Measurements from ENCODE around the gene ZNF579. TPM values are rescaled to one million over a fixed set of nuclear protein-coding genes. Genes with fewer than 3 reads are reported as not detected.

ZNF579 gene
- total and polyA plus RNA-seq, 2 of the 13 experiments (the other 11 are each of a cell fraction or from before 2014, with no cell fraction given): 2.1 to 2.9 TPM

GRCh38 chr19:55611983-55612645, 31.5 kb upstream of the ZNF579 start:
- peaks cover 5% of the 10 kb centered on the region for H3K79me2 ChIP-seq (ENCODE audit: insufficient read depth, low read length)
- ATAC-seq (no peak), DNase-seq (ENCODE audit: low spot score) (no peak), FAIRE-seq (no peak)
- peaks cover 1 to 4% of the 10 kb centered on the region in 2 experiments; a peak in 1 of 5 replicates for H3K36me3 ChIP-seq (replicated peaks in 1 of 2; ENCODE audit: control insufficient read depth in 1 of 2, insufficient read depth in 2 of 2, low read length in 2 of 2)
- intact Hi-C loops (cut with micrococcal nuclease; ENCODE audit: unreplicated experiment) (no loop called here), in situ Hi-C loops (cut with HindIII; ENCODE audit: extremely low pct_ligation_motif_present, low pct_unique_long_range_greater_than_20kb) (no loop called here)
- H3K27ac ChIP-seq (ENCODE audit: extremely low read length, insufficient read depth, low read length): no peak overlapping the region
- peak; percentile 13 to 22; a peak in 1 of 4 replicates for TF ChIP-seq MAFK (conservative IDR thresholded peaks at IDR 0.05 in 1 of 2, IDR thresholded peaks at IDR 0.05 in 1 of 2; ENCODE audit: low read length in 2 of 2)
- no peak for TF ChIP-seq JUN (CRISPR knock-in tag; IDR thresholded peaks at IDR 0.05)
- WGBS (ENCODE audit: low lambda C conversion rate): 97% methylated on average over 2 of the region's 3 CpGs
- H2AFZ ChIP-seq (ENCODE audit: low read length): no peak overlapping the region
- no peak overlapping the region for H3K9ac ChIP-seq (ENCODE audit: insufficient read depth, low read depth, low read length)
- peaks cover 9% of the 10 kb centered on the region for H3K4me1 ChIP-seq (ENCODE audit: insufficient read depth, low read length)
- no peak overlapping the region for H3K4me2 ChIP-seq (ENCODE audit: low read depth, low read length)
- no TSS peak for BruUV-seq (replicated peaks)
- H3K9me3 ChIP-seq (ENCODE audit: low read length): no peaks in the 10 kb centered on the region
- H3K4me3 ChIP-seq (replicated peaks in 1 of 3; ENCODE audit: insufficient read depth in 1 of 3, low read depth in 2 of 3, low read length in 3 of 3): no peak overlapping the region
- no peaks in the 10 kb centered on the region for H3K27me3 ChIP-seq (ENCODE audit: control insufficient read depth in 1 of 2, insufficient read depth in 2 of 2, low read length in 2 of 2)
- CTCF ChIA-PET (ENCODE audit: low intra/inter-chr PET ratio, low total read pairs): no interaction called here
- H4K20me1 ChIP-seq (ENCODE audit: insufficient read depth, low read length): no peaks in the 10 kb centered on the region
- POLR2A ChIA-PET: no interaction called here

- ChIA-PET POLR2A (no interaction called here), CTCF (ENCODE audit: low intra/inter-chr PET ratio, low total read pairs) (no interaction called here)
- peaks cover 1 to 3% of the 10 kb centered on the region in 2 experiments; a peak in 1 of 5 replicates for H3K36me3 ChIP-seq (replicated peaks in 1 of 2; ENCODE audit: control insufficient read depth in 1 of 2, insufficient read depth in 2 of 2, low read length in 2 of 2)
- no peaks in the 10 kb centered on the region for H3K9me3 ChIP-seq (ENCODE audit: low read length)
- intact Hi-C loops (cut with micrococcal nuclease; ENCODE audit: unreplicated experiment) (no loop called here), in situ Hi-C loops (cut with HindIII; ENCODE audit: extremely low pct_ligation_motif_present, low pct_unique_long_range_greater_than_20kb) (no loop called here)
- no peak overlapping the region for H3K27ac ChIP-seq (ENCODE audit: extremely low read length, insufficient read depth, low read length)
- no peak overlapping the region for H2AFZ ChIP-seq (ENCODE audit: low read length)
- H3K27me3 ChIP-seq (ENCODE audit: control insufficient read depth in 1 of 2, insufficient read depth in 2 of 2, low read length in 2 of 2): no peaks in the 10 kb centered on the region; a peak in 1 of 5 replicates
- DNase-seq (ENCODE audit: low spot score): no peak
- peaks cover 15% of the 10 kb centered on the region for H3K4me1 ChIP-seq (ENCODE audit: insufficient read depth, low read length)
- WGBS (ENCODE audit: low lambda C conversion rate): 85% methylated on average over 15 of the region's 15 CpGs
- H3K79me2 ChIP-seq (ENCODE audit: insufficient read depth, low read length): peaks cover 12% of the 10 kb centered on the region
- H3K4me2 ChIP-seq (ENCODE audit: low read depth, low read length): no peak overlapping the region
- H4K20me1 ChIP-seq (ENCODE audit: insufficient read depth, low read length): no peaks in the 10 kb centered on the region
- no peak overlapping the region for H3K4me3 ChIP-seq (replicated peaks in 1 of 3; ENCODE audit: insufficient read depth in 1 of 3, low read depth in 2 of 3, low read length in 3 of 3)
- FAIRE-seq: no peak
- no TSS peak for BruUV-seq (replicated peaks)
- no peak overlapping the region for H3K9ac ChIP-seq (ENCODE audit: insufficient read depth, low read depth, low read length)
- ATAC-seq: no peak
- no peak for TF ChIP-seq ZNF652 (CRISPR knock-in tag; IDR thresholded peaks at IDR 0.05; ENCODE audit: borderline replicate concordance, low read depth)
- TF ChIP-seq ZNF3 (CRISPR knock-in tag; IDR thresholded peaks at IDR 0.05): no peak
- TF ChIP-seq XRCC5 (optimal IDR thresholded peaks at IDR 0.05; ENCODE audit: low read length): no peak
- no peak for TF ChIP-seq GATAD1 (CRISPR knock-in tag; IDR thresholded peaks at IDR 0.05)
- no peak for TF ChIP-seq ZNF318 (CRISPR knock-in tag; IDR thresholded peaks at IDR 0.05)
- no peak for TF ChIP-seq SIX1 (CRISPR knock-in tag; IDR thresholded peaks at IDR 0.05; ENCODE audit: borderline replicate concordance)
- TF ChIP-seq ZNF256 (CRISPR knock-in tag; conservative IDR thresholded peaks at IDR 0.05): no peak
- TF ChIP-seq PITX1 (CRISPR knock-in tag; IDR thresholded peaks at IDR 0.05): no peak
Observed at GRCh38 chr19:55611300-55611982, 30.8 kb upstream of the ZNF579 start.
